NCI-H82 treated with DMSO at 0.1 percent for 48 hours (cell line): Measurements from ENCODE around the gene ELP2.
"Not testable (repeated sequence)": the region's sequence is repeated elsewhere in the genome, so short reads cannot be mapped to it uniquely, and the experiment has no call there.

ENCODE experiments used
- DNase-seq: peaks from one replicate; lab custom pipeline; 2025; ENCODE audit not compliant: unreplicated experiment; lab: John Stamatoyannopoulos, UW

ELP2 gene

DNA sequence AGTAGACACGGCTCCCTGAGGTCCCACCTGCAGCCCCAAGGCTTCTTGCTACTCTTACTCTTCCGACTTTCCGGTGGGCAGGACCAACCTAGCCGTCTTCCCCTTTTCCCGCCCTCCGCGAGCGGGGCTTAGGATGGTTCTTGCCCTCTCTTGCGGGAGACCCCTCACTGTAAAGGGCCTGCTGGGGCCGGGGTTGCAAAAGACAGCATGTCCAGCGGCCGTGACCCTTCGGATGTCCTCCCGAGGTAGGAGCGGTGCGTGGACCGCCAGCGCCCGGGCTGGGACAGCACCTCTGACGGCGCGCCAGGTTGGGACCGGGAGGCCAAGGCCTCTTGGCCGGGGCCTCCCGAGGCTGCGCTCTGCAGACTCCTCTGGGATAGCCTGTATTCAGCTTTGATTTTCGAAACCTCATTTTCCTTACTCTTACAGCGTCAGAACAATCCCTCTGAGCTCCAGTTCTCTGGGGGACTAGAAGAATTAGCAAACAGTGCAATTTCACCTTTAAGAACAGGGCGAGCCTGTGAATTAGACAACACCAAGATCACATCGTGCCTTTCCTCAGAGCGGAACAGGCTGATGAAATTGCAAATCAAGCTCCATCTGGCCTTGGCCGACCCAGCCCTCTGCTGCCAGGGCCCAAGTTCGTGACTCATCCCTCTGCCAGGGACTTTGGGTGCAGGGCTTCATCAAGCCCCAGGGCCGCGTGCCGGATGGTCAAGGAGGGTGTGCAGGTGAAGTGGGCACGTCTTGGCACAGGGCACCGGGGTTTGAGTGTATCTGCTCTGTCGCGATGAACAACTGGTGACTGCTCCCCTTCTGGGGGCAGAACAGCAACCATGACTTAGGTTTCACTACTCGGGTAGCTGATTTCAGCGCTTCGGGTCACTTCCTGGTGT is 58.4 kb downstream of the ELP2 start:
- no peak for DNase-seq

GRCh38 chr18:36188916-36189315 is 59.2 kb downstream of the ELP2 start:
- no peak for DNase-seq

DNA sequence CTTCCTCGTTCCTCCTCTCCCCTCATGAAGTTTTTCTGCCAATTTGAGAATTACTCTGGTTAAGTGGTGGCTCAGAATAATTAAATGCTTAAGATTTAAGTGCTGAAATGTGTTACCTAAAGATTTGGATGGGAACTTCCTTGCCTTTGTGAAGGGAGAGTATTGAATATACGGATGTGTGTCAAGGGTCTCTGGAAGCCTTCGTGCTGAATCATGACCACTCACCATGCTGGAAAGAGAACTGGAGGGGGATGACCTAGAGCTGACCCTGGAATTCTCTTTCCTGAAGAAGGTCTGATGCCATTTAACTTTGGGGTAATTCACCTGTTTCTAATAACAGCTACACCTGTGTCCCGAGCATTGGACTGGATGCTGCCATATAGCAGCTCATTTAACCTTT is 59.8 kb downstream of the ELP2 start:
- no peak for DNase-seq

DNA sequence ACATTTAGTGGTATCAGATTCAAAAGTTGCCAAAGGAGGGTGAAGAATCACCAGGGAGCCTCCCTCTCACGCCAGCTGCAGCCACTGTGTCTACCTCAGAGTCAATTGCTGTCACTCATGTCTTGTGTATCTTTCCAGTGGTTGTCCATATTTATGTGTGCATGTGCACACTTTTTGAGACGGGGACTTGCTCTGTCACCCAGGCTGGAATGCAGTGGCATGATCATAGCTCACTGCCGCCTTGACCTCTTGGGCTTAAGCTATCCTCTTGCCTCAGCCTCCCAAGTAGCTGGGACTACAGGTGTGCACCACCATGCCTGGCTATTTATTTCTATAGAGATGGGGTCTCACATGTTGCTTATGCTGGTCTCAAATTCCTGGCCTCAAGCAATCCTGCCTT is 61.6 kb downstream of the ELP2 start:
- no peak for DNase-seq

- DNase-seq, result no peak
These were observed 62.0 kb downstream of the ELP2 start for GRCh38 chr18:36191711-36192110.

GRCh38 chr18:36194600-36195315 is 65.1 kb downstream of the ELP2 start:
- DNase-seq, result no peak

- DNase-seq, result no peak
These were observed 65.9 kb downstream of the ELP2 start for GRCh38 chr18:36195427-36196122.

GRCh38 chr18:36196238-36196995 is 66.7 kb downstream of the ELP2 start:
- no peak for DNase-seq

GRCh38 chr18:36197511-36198166 is 67.9 kb downstream of the ELP2 start:
- DNase-seq, result no peak

- DNase-seq, result no peak
These were observed 70.1 kb downstream of the ELP2 start for GRCh38 chr18:36199691-36200295.

DNA sequence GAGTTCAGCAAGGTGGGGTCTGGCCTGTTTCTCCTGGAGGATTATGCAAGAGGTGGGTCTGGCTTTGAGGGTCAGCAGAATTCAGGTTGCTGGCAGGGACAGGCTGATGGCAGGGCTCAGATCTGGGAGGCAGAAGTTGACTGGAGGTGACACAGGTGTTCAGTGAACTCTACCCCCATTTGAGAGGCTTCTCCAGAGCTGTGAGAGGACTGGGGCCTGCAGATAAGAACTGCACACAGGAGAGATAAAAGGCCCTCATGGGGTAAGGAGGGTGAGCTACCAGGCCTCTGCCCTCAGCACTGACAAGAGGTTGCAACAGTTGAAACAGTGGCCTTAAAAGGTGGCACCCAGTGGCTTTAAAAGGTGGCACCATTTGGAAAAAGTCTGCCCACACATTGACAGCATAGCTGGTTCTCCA is 70.7 kb downstream of the ELP2 start:
- DNase-seq, result no peak

DNA sequence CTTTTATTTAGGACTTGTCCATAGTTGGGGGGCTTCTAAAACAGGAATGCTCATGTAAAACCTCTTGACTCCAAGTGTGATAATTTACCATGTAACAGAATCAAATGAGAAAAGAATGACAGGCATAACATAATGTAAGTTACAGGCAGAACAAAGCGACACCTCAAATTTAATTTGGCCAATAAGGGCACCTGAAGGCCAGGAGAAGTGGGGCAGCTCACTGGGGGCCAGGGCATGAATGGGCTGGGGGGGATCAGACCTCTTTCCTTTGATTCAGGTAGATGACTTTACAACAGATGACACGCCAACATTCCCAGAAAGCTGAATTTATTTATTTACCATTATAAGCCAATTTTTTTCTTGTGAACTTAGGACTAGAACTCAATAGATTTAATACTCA is 72.1 kb downstream of the ELP2 start:
- no peak for DNase-seq

DNA sequence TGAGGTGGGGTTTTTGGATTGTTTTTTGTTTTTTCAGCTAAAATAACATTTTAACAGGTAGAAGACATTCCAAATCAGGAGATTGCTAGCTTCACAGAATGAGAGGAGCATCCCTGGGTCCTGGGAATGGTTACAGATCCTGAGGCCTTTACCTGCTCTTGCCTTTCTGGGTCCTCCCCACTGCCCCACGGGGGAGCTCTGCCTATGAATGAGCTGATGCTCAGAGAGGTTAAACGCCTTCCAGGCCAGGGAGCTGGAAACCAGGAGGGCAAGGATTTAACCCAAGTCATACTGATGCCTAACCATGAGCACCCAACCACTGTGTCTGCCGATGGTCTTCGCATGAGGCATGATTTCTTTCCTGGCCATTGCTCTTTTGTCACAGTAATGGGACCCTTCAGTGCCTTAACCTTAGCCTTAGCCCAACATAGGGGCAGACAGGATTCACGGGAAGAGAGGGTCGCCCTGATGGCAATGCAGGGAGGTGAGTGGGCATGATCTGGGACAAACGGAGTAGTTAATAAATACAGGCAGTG is 73.7 kb downstream of the ELP2 start:
- no peak for DNase-seq

GRCh38 chr18:36205166-36205565 is 75.5 kb downstream of the ELP2 start:
- no peak for DNase-seq

GRCh38 chr18:36207303-36207702 is 77.6 kb downstream of the ELP2 start:
- no peak for DNase-seq

GRCh38 chr18:36207969-36208368 is 78.3 kb downstream of the ELP2 start:
- not testable (repeated sequence) for DNase-seq

DNA sequence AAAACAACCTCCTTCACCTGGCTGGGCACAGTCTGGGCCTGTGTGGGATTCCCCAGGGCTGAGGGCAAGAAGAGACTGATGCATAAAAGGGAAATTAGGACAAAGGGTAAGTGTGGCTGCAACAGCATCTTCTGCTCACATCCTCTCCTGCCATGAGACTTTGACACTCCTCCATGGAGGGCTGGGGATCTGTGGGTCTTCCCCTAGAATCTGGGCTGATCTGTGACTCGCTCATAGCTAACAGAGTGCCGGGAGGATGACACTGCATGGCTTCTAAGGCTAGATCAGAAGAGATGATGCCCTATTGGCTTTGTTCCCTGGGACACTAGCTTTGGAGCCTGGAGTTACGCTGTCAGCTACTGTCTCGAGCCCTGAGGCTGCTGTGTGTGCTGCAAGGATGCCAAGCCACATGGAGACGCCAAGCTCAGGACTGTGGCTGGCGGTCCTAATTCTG is 81.9 kb downstream of the ELP2 start:
- no peak for DNase-seq

- no peak for DNase-seq
These were observed 82.8 kb downstream of the ELP2 start for GRCh38 chr18:36212301-36213171.

- DNase-seq, result no peak
These were observed 85.1 kb downstream of the ELP2 start for GRCh38 chr18:36214811-36215210.
